Endodermal cell (in vitro differentiated cells): Measurements from ENCODE around the gene KCNT2. TPM values are rescaled to one million over a fixed set of nuclear protein-coding genes. Genes with fewer than 3 reads are reported as not detected.

Experiments used
- DNase-seq: peaks from one replicate; pipeline ENCODE4 v3.0.0-alpha.2; 2017
- H3K27ac ChIP-seq: 2 replicates; pipeline ENCODE4 v1.5.1; 2013; ENCODE audit warnings: mild to moderate bottlenecking, low read depth, low read length, moderate library complexity
- H3K27me3 ChIP-seq: 2 replicates; pipeline ENCODE4 v1.6.1; 2013; ENCODE audit warnings: mild to moderate bottlenecking, low read length, moderate library complexity; ENCODE audit not compliant: insufficient read depth, control insufficient read depth, poor library complexity, severe bottlenecking
- H3K36me3 ChIP-seq: 2 replicates; pipeline ENCODE4 v1.7.0; 2013; ENCODE audit warnings: mild to moderate bottlenecking, low read length, moderate library complexity; ENCODE audit not compliant: control insufficient read depth, insufficient read depth
- H3K4me1 ChIP-seq: one replicate; pipeline ENCODE4 v1.7.0; 2013; ENCODE audit warnings: low read length; ENCODE audit not compliant: control insufficient read depth, insufficient read depth
- H3K4me3 ChIP-seq: 2 replicates; pipeline ENCODE4 v1.5.1; 2013; ENCODE audit warnings: mild to moderate bottlenecking, low read length, moderate library complexity
- H3K9ac ChIP-seq: 2 replicates; pipeline ENCODE4 v1.6.1; 2013; ENCODE audit warnings: mild to moderate bottlenecking, low read length, moderate library complexity; ENCODE audit not compliant: poor library complexity, severe bottlenecking; ENCODE audit errors: extremely low read depth
- H3K9me3 ChIP-seq: 2 replicates; pipeline ENCODE4 v1.6.1; 2013; ENCODE audit warnings: mild to moderate bottlenecking, low read length, moderate library complexity; ENCODE audit not compliant: control insufficient read depth
- H3K27ac Mint-ChIP-seq: 2 replicates; pipeline ENCODE4 v1.8.0; 2020; ENCODE audit warnings: mixed read lengths
- H3K27me3 Mint-ChIP-seq: 2 replicates; pipeline ENCODE4 v1.8.0; 2021; ENCODE audit warnings: mild to moderate bottlenecking, mixed read lengths; ENCODE audit not compliant: insufficient read depth
- H3K36me3 Mint-ChIP-seq: 2 replicates; pipeline ENCODE4 v1.8.0; 2020; ENCODE audit warnings: low read depth, mixed read lengths
- H3K4me1 Mint-ChIP-seq: 2 replicates; pipeline ENCODE4 v1.8.0; 2020; ENCODE audit warnings: mixed read lengths
- H3K4me3 Mint-ChIP-seq: 2 replicates; pipeline ENCODE4 v1.8.0; 2020; ENCODE audit warnings: mild to moderate bottlenecking, moderate library complexity, mixed read lengths
- H3K9me3 Mint-ChIP-seq: 2 replicates; pipeline ENCODE4 v1.8.0; 2020; ENCODE audit warnings: mild to moderate bottlenecking, mixed read lengths
- WGBS, 2 experiments: methylation state at CpG; one replicate each; pipeline versions ENCODE4 v1.1.5 to v1.1.7; 2013; ENCODE audit warnings: missing lambda C conversion rate in 2 of 2, mixed read lengths in 1 of 2; ENCODE audit not compliant: insufficient coverage in 1 of 2, insufficient read length in 1 of 2; 5-methylcytosine and 5-hydroxymethylcytosine counted together
- long read RNA-seq, 4 experiments: library from polyadenylated mRNA in 2 of 4; library from RNA in 1 of 4; library from capped mRNA in 1 of 4; stranded (forward) in 3 of 4; unstranded in 1 of 4; transcript quantifications; one replicate each; pipeline ENCODE4 v2.0.0, GENCODE V29; 2020 to 2021; ENCODE audit warnings: inconsistent platforms in 1 of 4
- polyA plus RNA-seq, 2 experiments: library from polyadenylated mRNA; stranded (reverse); fragments of 50-300 nt; gene quantifications; one replicate each; pipeline ENCODE4 v1.2.3, GENCODE V29; 2013
- total RNA-seq, 2 donors: library from RNA; stranded (reverse); fragmentation: NEBNext Ultra II Directional in 1 of 2; extraction: Animal tissue kit (Norgen Biotek cat#: 25700) in 1 of 2; gene quantifications; 2 replicates in 1 of 2; 3 replicates in 1 of 2; pipeline ENCODE4 v1.2.1, GENCODE V29; 2021
- TF ChIP-seq, protein P1 (sequence below): fragments of 200-600 bp; sonication (generic); conservative IDR thresholded peaks from 2 replicates; pipeline ENCODE4 v1.5.0; 2021; ENCODE audit warnings: antibody characterized with exemption, mild to moderate bottlenecking

The KCNT2 gene
- 10 to 100 TPM in 1 of 2 donors, 1 to 10 TPM in 1; 9.1 to 12.1 TPM for total RNA-seq
- 11.0 TPM for polyA plus RNA-seq (2013, experiment 1 of 2)
- 10.7 TPM for polyA plus RNA-seq (2013, experiment 2 of 2)
- long read RNA-seq, experiment 1, partial matches to known transcripts: 0 of 2 reads
- long read RNA-seq, experiment 1, other reads (novel, unspliced or antisense): 2 of 2 reads
- long read RNA-seq, experiment 2, partial matches to known transcripts: 4 of 12 reads
- long read RNA-seq, experiment 2, other reads (novel, unspliced or antisense): 8 of 12 reads
- long read RNA-seq, experiment 3, full-length matches to known transcripts: 1 of 9 reads
- long read RNA-seq, experiment 3, partial matches to known transcripts: 3 of 9 reads
- long read RNA-seq, experiment 3, other reads (novel, unspliced or antisense): 5 of 9 reads
- long read RNA-seq, experiment 4, partial matches to known transcripts: 5 of 5 reads
- long read RNA-seq, experiment 4, other reads (novel, unspliced or antisense): 0 of 5 reads

DNA sequence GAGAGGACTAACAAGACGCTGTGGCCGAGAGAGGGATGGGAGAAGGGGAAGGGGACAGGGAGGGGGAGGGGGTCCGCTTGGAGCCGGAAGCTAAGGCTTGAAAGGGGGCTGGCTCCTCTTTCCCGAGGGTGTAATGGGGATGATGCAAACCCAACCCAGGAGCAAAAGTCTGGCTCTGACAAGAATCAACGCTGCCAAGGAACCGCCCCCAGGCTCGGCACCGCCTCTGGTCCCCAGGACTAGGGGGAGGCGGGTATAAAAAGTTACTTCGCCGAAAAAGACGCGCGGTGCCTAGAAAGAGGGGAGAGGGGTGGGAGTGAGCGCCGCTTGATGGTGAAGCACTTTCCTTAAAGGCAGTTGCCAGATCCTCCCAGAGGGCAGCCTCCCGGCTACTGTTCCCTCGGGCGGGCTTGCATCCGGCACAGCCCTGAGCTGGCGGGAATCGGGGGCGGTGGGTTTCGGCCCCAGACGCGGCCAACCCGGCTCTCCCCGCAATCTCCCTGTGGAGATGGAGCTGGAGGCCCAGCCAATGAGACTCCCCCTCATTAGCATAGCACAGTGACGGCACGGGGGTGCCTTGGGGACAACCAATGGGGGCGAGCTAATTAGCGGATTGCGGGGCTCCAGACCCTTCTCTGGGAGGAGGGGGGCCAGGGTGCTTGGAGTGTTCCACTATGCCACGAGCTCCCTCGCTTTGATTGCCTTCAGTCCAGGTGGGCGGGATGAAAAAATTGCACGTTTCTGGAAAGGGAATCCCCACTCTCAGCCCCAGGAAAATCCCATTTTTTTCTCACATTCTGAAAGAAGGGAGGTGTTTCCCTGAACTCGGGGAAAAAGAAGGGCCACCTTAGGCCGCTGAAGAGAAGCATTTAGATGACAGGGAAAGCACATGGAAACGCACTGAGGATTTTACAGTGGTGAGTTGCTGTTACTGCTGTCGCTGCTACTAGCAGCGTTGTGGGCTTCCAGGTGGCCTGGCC is at the start of gene KCNT2:
TSS of gene KCNT2 (minus strand) at position 51 of the 980 bp plus-strand sequence. CDS start 131 bp downstream, outside the sequence.
- WGBS, 2 experiments: 0 to 5% methylated on average over 4 to 43 of the region's 43 CpGs
- H3K4me1 ChIP-seq: no peaks in the 10 kb centered on the region
- H3K27me3 ChIP-seq: no peaks in the 10 kb centered on the region
- no peaks in the 10 kb centered on the region for H3K36me3 ChIP-seq
- TF ChIP-seq, protein P1, sequence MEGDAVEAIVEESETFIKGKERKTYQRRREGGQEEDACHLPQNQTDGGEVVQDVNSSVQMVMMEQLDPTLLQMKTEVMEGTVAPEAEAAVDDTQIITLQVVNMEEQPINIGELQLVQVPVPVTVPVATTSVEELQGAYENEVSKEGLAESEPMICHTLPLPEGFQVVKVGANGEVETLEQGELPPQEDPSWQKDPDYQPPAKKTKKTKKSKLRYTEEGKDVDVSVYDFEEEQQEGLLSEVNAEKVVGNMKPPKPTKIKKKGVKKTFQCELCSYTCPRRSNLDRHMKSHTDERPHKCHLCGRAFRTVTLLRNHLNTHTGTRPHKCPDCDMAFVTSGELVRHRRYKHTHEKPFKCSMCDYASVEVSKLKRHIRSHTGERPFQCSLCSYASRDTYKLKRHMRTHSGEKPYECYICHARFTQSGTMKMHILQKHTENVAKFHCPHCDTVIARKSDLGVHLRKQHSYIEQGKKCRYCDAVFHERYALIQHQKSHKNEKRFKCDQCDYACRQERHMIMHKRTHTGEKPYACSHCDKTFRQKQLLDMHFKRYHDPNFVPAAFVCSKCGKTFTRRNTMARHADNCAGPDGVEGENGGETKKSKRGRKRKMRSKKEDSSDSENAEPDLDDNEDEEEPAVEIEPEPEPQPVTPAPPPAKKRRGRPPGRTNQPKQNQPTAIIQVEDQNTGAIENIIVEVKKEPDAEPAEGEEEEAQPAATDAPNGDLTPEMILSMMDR: peak; percentile 67
- peak; percentile 98 for DNase-seq
- Mint-ChIP-seq H3K4me3 (peak within 1 kb of the TSS; percentile 88), H3K27ac (peak within 1 kb of the TSS; percentile 86), H3K4me1 (peaks cover 27% of the 10 kb centered on the region), H3K27me3 (no peaks in the 10 kb centered on the region), H3K36me3 (no peaks in the 10 kb centered on the region), H3K9me3 (no peaks in the 10 kb centered on the region)
- H3K9ac ChIP-seq: peak within 1 kb of the TSS; percentile 76
- no peaks in the 10 kb centered on the region for H3K9me3 ChIP-seq
- H3K4me3 ChIP-seq: peak within 1 kb of the TSS; percentile 99
- H3K27ac ChIP-seq: peak within 1 kb of the TSS; percentile 96

DNA sequence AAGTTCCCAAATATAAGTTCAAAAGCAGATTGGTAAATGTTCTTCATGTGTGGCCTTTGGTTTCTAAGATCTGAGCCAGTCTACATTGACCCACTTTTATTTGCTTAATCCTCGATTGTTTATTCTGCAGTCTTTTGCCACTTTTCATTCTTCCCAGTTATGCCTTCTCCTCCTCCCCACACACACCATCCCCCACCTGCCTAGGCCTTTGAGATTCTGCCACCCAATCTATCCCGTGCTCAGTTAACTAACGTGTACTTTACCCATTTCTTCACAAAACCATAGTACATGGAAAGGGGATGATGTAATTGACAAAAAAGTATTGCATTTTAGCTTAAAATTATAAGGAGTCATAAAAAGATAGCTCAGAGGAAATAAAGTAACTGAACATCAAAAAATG is 47.3 kb upstream of the KCNT2 start:
- Mint-ChIP-seq H3K27ac (no peak overlapping the region), H3K4me3 (no peak overlapping the region), H3K36me3 (no peaks in the 10 kb centered on the region), H3K4me1 (no peaks in the 10 kb centered on the region), H3K9me3 (no peaks in the 10 kb centered on the region), H3K27me3 (no peaks in the 10 kb centered on the region)
- no peaks in the 10 kb centered on the region for H3K36me3 ChIP-seq
- H3K27ac ChIP-seq: no peak overlapping the region
- 98 to 100% methylated on average over 1 to 3 of the region's 3 CpGs for WGBS, 2 experiments
- TF ChIP-seq, protein P1: no peak
- H3K27me3 ChIP-seq: no peaks in the 10 kb centered on the region
- no peak overlapping the region for H3K4me3 ChIP-seq
- no peaks in the 10 kb centered on the region for H3K4me1 ChIP-seq
- no peak for DNase-seq
- no peak overlapping the region for H3K9ac ChIP-seq
- no peaks in the 10 kb centered on the region for H3K9me3 ChIP-seq

DNA sequence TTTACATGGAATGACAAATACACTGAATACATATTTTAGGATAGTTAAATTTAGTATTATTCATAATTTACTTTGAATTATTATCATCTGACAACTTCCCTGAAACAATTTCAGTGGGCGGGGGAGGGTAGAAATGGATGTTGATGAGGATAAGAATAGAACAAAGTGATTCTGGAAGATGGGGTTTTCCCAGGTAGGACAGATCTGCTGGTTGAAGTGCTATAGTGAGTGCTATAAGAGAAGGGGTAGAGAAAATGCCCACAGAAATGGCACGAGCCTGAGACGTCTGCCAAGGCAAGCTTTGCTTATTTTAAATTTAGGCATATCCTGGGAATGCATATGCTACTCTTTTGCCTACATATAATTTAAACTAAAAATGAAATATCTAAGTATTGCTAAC is 46.8 kb upstream of the KCNT2 start:
- Mint-ChIP-seq H3K4me3 (no peak overlapping the region), H3K27ac (no peak overlapping the region), H3K9me3 (no peaks in the 10 kb centered on the region), H3K36me3 (no peaks in the 10 kb centered on the region), H3K27me3 (no peaks in the 10 kb centered on the region), H3K4me1 (no peaks in the 10 kb centered on the region)
- no peak overlapping the region for H3K27ac ChIP-seq
- TF ChIP-seq, protein P1: no peak
- no peaks in the 10 kb centered on the region for H3K4me1 ChIP-seq
- no peaks in the 10 kb centered on the region for H3K36me3 ChIP-seq
- H3K27me3 ChIP-seq: no peaks in the 10 kb centered on the region
- no peak overlapping the region for H3K4me3 ChIP-seq
- DNase-seq: no peak
- 84 to 100% methylated on average over 1 to 3 of the region's 3 CpGs for WGBS, 2 experiments
- H3K9me3 ChIP-seq: no peaks in the 10 kb centered on the region
- H3K9ac ChIP-seq: no peak overlapping the region
